ENCODE measurements around the gene ANGPTL2. TPM values are rescaled to one million over a fixed set of nuclear protein-coding genes. Genes with fewer than 3 reads are reported as not detected.

Gene ANGPTL2
- total RNA-seq, 1 donor from 2014 or later, result 39.7 TPM

DNA sequence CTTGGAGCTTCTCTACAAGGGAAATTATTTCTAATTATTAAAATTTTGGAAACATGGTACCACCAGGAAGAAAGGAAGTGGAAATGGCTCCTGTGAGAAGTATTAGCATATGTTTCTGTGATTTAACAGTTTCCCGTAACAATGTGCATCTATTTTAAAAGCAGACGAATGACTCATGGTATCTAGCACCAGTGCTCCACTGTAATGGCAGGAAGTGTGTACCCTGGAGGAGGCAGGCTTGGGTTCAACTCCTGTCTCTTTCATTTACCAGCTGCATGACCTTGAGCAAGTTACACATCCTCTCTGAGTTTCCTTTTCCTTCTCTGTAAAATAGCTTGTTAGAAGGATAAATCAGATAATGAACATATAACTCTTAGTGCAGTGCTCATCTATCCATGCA lies 41.0 kb upstream of the ANGPTL2 start:
- no peak for DNase-seq (ENCODE audit: low spot score)
- Mint-ChIP-seq H3K36me3 (ENCODE audit: low read depth) (no peaks in the 10 kb centered on the region), H3K4me1 (ENCODE audit: low read depth) (peaks cover 48% of the 10 kb centered on the region), H3K4me3 (ENCODE audit: unreplicated experiment) (no peak overlapping the region), H3K27ac (ENCODE audit: unreplicated experiment) (peak overlapping the region; percentile 72), H3K9me3 (ENCODE audit: low read depth) (no peaks in the 10 kb centered on the region), H3K27me3 (ENCODE audit: low read depth) (no peaks in the 10 kb centered on the region)
- TF ChIP-seq CTCF (IDR thresholded peaks at IDR 0.05), result no peak

DNA sequence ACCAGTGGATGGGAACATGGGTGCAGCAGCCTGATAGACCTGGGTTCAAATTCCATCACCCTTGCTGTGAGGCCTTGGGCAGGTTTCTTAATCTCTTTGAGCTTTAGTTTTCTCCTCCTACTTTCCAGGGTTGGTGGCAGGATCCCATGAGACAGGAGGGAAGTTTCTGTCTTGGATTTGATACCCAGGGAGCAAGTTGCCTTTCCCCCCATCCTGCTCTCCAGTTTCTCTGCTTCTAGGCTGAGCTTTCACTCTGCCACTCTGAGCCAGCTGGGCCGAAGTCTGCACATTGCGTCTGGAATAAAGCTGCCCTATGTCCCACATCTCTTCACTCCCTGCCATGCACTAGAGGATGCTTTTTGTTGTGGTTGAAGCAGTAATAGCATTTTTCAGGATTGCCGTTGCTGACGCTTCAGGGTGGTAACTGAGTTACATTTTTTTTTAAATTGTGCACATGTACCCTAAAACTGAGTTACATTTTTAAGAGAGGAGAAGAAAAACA lies 40.5 kb upstream of the ANGPTL2 start:
- Mint-ChIP-seq H3K27me3 (ENCODE audit: low read depth) (no peaks in the 10 kb centered on the region), H3K4me1 (ENCODE audit: low read depth) (peaks cover 48% of the 10 kb centered on the region), H3K4me3 (ENCODE audit: unreplicated experiment) (no peak overlapping the region), H3K27ac (ENCODE audit: unreplicated experiment) (peak overlapping the region; percentile 72), H3K36me3 (ENCODE audit: low read depth) (no peaks in the 10 kb centered on the region), H3K9me3 (ENCODE audit: low read depth) (no peaks in the 10 kb centered on the region)
- no peak for TF ChIP-seq CTCF (IDR thresholded peaks at IDR 0.05)
- DNase-seq (ENCODE audit: low spot score), result no peak

GRCh38 chr9:127162046-127162863 lies 39.8 kb upstream of the ANGPTL2 start:
- H3K27ac Mint-ChIP-seq (ENCODE audit: unreplicated experiment), result peak overlapping the region; percentile 4
- no peaks in the 10 kb centered on the region for H3K9me3 Mint-ChIP-seq (ENCODE audit: low read depth)
- no peak for TF ChIP-seq CTCF (IDR thresholded peaks at IDR 0.05)
- H3K36me3 Mint-ChIP-seq (ENCODE audit: low read depth), result no peaks in the 10 kb centered on the region
- H3K27me3 Mint-ChIP-seq (ENCODE audit: low read depth), result no peaks in the 10 kb centered on the region
- DNase-seq (ENCODE audit: low spot score), result no peak
- H3K4me3 Mint-ChIP-seq (ENCODE audit: unreplicated experiment), result no peak overlapping the region
- H3K4me1 Mint-ChIP-seq (ENCODE audit: low read depth), result peaks cover 48% of the 10 kb centered on the region

GRCh38 chr9:127161081-127161624 lies 38.7 kb upstream of the ANGPTL2 start:
- Mint-ChIP-seq H3K36me3 (ENCODE audit: low read depth) (no peaks in the 10 kb centered on the region), H3K27ac (ENCODE audit: unreplicated experiment) (no peak overlapping the region), H3K4me1 (ENCODE audit: low read depth) (peaks cover 48% of the 10 kb centered on the region), H3K4me3 (ENCODE audit: unreplicated experiment) (no peak overlapping the region), H3K9me3 (ENCODE audit: low read depth) (no peaks in the 10 kb centered on the region), H3K27me3 (ENCODE audit: low read depth) (no peaks in the 10 kb centered on the region)
- DNase-seq (ENCODE audit: low spot score), result no peak
- TF ChIP-seq CTCF (IDR thresholded peaks at IDR 0.05), result no peak

GRCh38 chr9:127159949-127160610 lies 37.6 kb upstream of the ANGPTL2 start:
- no peak for DNase-seq (ENCODE audit: low spot score)
- Mint-ChIP-seq H3K4me3 (ENCODE audit: unreplicated experiment) (no peak overlapping the region), H3K4me1 (ENCODE audit: low read depth) (peaks cover 45% of the 10 kb centered on the region), H3K9me3 (ENCODE audit: low read depth) (no peaks in the 10 kb centered on the region), H3K36me3 (ENCODE audit: low read depth) (no peaks in the 10 kb centered on the region), H3K27me3 (ENCODE audit: low read depth) (no peaks in the 10 kb centered on the region), H3K27ac (ENCODE audit: unreplicated experiment) (peak overlapping the region; percentile 30)
- TF ChIP-seq CTCF (IDR thresholded peaks at IDR 0.05), result no peak

All from chondrocyte (in vitro differentiated cells).